Activated naive CD4-positive, alpha-beta T cell treated with anti-CD3 and anti-CD28 coated beads for 36 hours (primary cell): Measurements from ENCODE around the gene TNIP1. TPM values are rescaled to one million over a fixed set of nuclear protein-coding genes. Genes with fewer than 3 reads are reported as not detected.

Experiments
- CTCF ChIA-PET: fragments of 350-600 bp; sonication (Branson Sonifier 250); formaldehyde crosslinking; loops from one replicate; lab custom pipeline; 2021; ENCODE audit warnings: antibody characterized with exemption; lab: Charles Lee
- DNase-seq: peaks from one replicate; pipeline ENCODE4 v3.0.0-alpha.2; 2020
- H3K27ac Mint-ChIP-seq: one replicate; pipeline ENCODE4 v1.8.0; 2021; ENCODE audit warnings: mild to moderate bottlenecking, mixed read lengths
- H3K27me3 Mint-ChIP-seq: one replicate; pipeline ENCODE4 v1.8.0; 2021; ENCODE audit warnings: low read depth, mixed read lengths
- H3K36me3 Mint-ChIP-seq: one replicate; pipeline ENCODE4 v1.8.0; 2021; ENCODE audit warnings: low read depth, mixed read lengths
- H3K4me1 Mint-ChIP-seq: one replicate; pipeline ENCODE4 v1.8.0; 2021; ENCODE audit warnings: low read depth, mixed read lengths
- H3K4me3 Mint-ChIP-seq: one replicate; pipeline ENCODE4 v1.8.0; 2021; ENCODE audit warnings: mild to moderate bottlenecking, moderate library complexity, mixed read lengths
- H3K9me3 Mint-ChIP-seq: one replicate; pipeline ENCODE4 v1.8.0; 2021; ENCODE audit warnings: mixed read lengths
- intact Hi-C: fragments of 100-400 bp; cut with micrococcal nuclease; formaldehyde crosslinking; loops from one replicate; pipeline ENCODE4 v1.15.1; 2023
- total RNA-seq, 2 experiments: library from RNA; stranded (reverse); gene quantifications; one replicate each; pipeline ENCODE4 v1.2.3, GENCODE V29; 2021

The TNIP1 gene
- total RNA-seq, 2 experiments from 2014 or later, result 238 to 263 TPM

DNA sequence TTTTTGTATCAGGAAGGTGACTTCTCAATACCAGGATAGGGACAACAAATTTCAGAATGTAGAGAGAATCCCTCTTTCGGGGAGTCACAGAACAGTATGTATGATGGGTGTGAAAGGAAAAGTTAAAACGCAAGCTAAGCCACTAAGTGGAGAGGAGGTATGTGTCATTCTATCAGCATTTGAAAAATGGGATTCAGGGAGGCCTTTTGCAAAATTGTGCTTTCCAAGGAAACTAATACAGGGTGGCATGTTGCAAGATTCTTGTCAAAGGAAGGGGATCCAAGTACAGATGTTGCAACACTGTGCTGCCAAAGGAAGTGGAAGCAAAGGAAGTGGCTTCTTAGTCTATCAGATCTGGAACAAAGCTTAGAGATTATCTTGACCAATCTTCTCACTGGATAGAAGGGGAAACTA, 12.6 kb upstream of the TNIP1 start:
- Mint-ChIP-seq H3K27me3 (no peaks in the 10 kb centered on the region), H3K9me3 (no peaks in the 10 kb centered on the region), H3K36me3 (peaks cover 1% of the 10 kb centered on the region), H3K27ac (peak overlapping the region; percentile 86), H3K4me3 (peak overlapping the region; percentile 8), H3K4me1 (peaks cover 60% of the 10 kb centered on the region)
- intact Hi-C loops, result no loop called here
- CTCF ChIA-PET, result interaction anchor here (0.8 to 1.9 kb wide), 7 partner anchors 9 to 46 kb away, joined by 4 to 8 read pairs (median 6); partner anchors contain the start of gene TNIP1
- DNase-seq, result no peak

DNA sequence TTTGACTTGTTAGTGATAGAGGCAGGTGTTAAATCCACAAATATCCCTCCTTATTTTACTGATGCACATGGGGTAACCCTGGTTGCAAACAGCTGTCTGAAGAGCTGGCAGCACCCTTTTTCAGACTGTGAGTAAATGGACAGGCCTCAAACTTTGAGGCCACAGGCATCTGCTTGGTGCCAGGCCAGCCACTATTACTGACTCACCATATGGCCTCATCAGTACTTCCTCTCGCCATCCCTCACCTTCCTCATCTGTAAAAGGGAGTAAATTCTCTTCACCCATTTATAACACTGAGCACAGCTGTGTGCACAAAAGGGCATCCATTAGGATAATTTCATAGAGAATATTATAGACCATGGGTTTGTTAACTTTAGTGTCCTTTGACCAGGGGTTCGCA, 11.9 kb upstream of the TNIP1 start:
- Mint-ChIP-seq H3K36me3 (peaks cover 1% of the 10 kb centered on the region), H3K4me1 (peaks cover 53% of the 10 kb centered on the region), H3K27ac (no peak overlapping the region), H3K4me3 (no peak overlapping the region), H3K27me3 (no peaks in the 10 kb centered on the region), H3K9me3 (no peaks in the 10 kb centered on the region)
- no peak for DNase-seq
- intact Hi-C loops, result no loop called here
- CTCF ChIA-PET, result interaction anchor here (1.2 to 1.9 kb wide), 6 partner anchors 9 to 45 kb away, joined by 5 to 8 read pairs (median 6); no protein-coding TSS in a partner anchor

DNA sequence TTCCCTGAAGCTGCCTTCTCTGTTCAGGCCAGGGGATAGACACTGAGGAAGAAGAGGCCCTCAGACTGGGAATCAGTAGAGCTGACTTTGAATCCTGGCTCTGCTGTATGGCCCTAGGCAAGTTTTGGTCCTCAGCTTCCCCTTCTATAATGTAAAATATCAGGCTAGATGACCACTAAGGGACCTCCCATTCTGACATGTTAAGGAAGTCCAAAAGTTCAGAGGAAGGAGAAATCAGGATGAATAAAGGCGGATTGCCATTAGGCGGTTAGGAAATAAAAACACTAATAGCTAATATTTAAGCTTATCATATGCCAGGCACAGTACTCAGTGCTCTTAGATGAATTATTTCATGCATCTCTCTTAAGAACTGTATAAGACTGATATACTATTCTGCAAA, 8.9 kb upstream of the TNIP1 start:
- H3K9me3 Mint-ChIP-seq, result no peaks in the 10 kb centered on the region
- no peak overlapping the region for H3K27ac Mint-ChIP-seq
- H3K4me3 Mint-ChIP-seq, result no peak overlapping the region

DNA sequence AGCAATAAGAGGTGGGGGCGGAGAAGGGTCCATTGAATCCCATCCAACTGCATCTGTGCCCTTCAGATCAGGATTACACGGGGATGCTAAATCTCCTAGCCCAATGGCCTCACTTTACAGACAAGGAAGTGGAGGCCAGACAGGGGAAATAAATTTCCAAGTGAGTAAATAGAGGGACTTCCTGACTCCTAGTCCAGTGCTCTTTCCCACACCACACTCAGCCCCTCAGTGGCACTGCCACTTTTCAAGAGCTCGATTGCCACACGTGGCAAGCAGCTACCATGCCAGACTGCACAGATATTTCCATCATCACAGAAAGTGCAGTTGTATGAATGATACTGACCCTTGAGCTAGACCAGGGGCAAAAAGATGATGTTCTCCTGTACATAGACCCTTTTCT, 8.2 kb upstream of the TNIP1 start:
- Mint-ChIP-seq H3K4me3 (no peak overlapping the region), H3K36me3 (peaks cover 2% of the 10 kb centered on the region), H3K4me1 (peaks cover 50% of the 10 kb centered on the region), H3K27ac (no peak overlapping the region), H3K27me3 (no peaks in the 10 kb centered on the region), H3K9me3 (no peaks in the 10 kb centered on the region)
- intact Hi-C loops, result no loop called here
- CTCF ChIA-PET, result interaction anchor here (0.8 to 2.3 kb wide), 6 partner anchors 9 to 37 kb away, joined by 3 to 17 read pairs (median 6); no protein-coding TSS in a partner anchor
- DNase-seq, result no peak

More for the DNA sequence above, 8.9 kb upstream of the TNIP1 start:
- H3K36me3 Mint-ChIP-seq, result peaks cover 2% of the 10 kb centered on the region
- no peak for DNase-seq
- no peaks in the 10 kb centered on the region for H3K27me3 Mint-ChIP-seq
- H3K4me1 Mint-ChIP-seq, result peaks cover 53% of the 10 kb centered on the region
- intact Hi-C loops, result no loop called here
- CTCF ChIA-PET, result interaction anchor here (0.5 to 2.3 kb wide), 10 partner anchors 8 to 215 kb away, joined by 3 to 17 read pairs (median 4); no protein-coding TSS in a partner anchor

DNA sequence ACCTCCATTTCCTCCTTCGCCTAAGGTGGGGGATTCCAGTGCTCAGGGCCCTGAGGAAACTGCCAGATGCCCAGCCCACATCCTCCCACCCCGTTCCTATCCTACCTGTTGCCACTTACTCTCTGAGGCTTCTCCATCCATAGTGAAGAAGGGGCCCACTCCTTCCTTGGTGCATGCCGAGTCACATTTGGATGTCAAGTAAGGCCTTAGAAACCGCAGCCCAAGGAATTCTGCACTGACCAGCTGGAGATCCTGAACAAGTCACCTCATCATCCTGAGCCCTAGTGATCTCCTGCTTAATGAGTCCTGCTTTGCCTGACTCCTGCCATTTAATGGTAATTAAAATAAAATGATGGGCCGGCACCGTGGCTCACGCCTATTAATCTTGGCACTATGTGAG, 6.7 kb upstream of the TNIP1 start:
- Mint-ChIP-seq H3K4me1 (peaks cover 51% of the 10 kb centered on the region), H3K27ac (peak overlapping the region; percentile 44), H3K9me3 (no peaks in the 10 kb centered on the region), H3K36me3 (peaks cover 2% of the 10 kb centered on the region), H3K4me3 (no peak overlapping the region), H3K27me3 (no peaks in the 10 kb centered on the region)
- intact Hi-C loops, result loop anchor here (1.0 kb wide), 1 partner anchor 9 kb away; no protein-coding TSS in a partner anchor
- CTCF ChIA-PET, result interaction anchor here (1.0 to 4.0 kb wide), 4 partner anchors 11 to 36 kb away, joined by 3 to 20 read pairs (median 6); no protein-coding TSS in a partner anchor
- no peak for DNase-seq

DNA sequence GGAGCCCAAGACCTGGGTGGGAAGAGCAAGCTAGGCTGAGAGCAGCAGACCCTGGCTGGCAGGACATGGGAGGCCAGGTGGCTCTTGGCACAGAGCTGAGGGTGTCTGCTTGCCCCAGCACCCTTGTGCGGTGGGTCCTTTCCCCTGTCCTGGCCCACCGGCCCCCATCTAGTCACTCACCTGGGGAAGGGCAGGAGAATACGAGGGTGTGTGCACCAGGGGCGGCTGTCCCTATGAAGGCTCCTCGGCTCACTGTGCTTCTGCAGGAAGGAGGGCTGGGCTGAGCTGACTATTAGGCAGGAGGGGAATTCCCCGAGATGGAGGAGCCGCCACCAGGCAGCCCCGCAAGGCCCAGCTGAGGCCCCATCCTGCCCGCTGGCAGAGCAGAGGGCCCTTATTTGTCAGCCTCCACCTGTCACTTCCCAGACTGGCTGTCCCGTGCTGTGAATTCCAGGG, 6.1 kb upstream of the TNIP1 start:
- no peaks in the 10 kb centered on the region for H3K9me3 Mint-ChIP-seq
- CTCF ChIA-PET, result interaction anchor here (1.0 to 4.0 kb wide), 6 partner anchors 11 to 39 kb away, joined by 3 to 20 read pairs (median 4); no protein-coding TSS in a partner anchor
- peak overlapping the region; percentile 72 for H3K4me3 Mint-ChIP-seq
- no peaks in the 10 kb centered on the region for H3K27me3 Mint-ChIP-seq
- H3K27ac Mint-ChIP-seq, result peak overlapping the region; percentile 44
- peaks cover 53% of the 10 kb centered on the region for H3K4me1 Mint-ChIP-seq
- peak; percentile 87 for DNase-seq
- intact Hi-C loops, result loop anchor here (1.0 kb wide), 1 partner anchor 9 kb away; no protein-coding TSS in a partner anchor
- peaks cover 2% of the 10 kb centered on the region for H3K36me3 Mint-ChIP-seq

DNA sequence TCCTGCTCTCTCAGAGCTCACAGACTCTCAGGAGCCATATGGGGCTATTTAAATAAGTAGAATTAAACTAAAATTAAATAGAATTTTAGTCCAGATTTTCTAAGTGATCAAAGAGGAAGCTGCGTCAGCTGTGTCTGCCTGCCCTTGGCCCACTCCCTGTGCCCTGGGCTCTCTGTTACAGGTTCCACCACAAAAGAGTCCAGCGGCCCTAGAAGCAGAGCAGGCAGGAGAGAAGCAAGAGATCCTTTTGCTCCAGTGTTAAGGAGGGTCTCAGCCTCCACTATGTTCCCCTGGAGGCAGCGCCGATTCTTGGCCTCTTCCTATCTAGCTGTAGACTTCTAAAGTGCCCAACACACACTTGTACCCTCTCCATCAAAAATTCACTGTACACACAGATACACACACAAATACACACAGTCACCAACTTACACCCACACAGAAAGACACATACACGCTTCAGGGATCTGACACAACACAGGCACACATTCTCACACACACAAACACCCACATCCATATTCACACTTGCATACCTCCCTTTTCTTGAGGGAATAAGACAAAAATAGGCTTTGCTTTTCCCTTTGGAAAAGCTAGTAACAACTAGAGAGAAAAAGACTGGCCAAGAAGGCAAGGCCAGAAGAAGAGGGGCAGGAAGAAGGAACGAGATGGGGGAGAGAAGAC, 5.5 kb upstream of the TNIP1 start:
- Mint-ChIP-seq H3K9me3 (no peaks in the 10 kb centered on the region), H3K4me3 (peak overlapping the region; percentile 72), H3K36me3 (peaks cover 2% of the 10 kb centered on the region), H3K4me1 (peaks cover 49% of the 10 kb centered on the region), H3K27me3 (no peaks in the 10 kb centered on the region), H3K27ac (peak overlapping the region; percentile 79)
- no peak for DNase-seq
- CTCF ChIA-PET, result interaction anchor here (0.7 to 4.0 kb wide), 8 partner anchors 10 to 71 kb away, joined by 3 to 20 read pairs (median 4); partner anchors contain the start of gene ANXA6
- intact Hi-C loops, result no loop called here

DNA sequence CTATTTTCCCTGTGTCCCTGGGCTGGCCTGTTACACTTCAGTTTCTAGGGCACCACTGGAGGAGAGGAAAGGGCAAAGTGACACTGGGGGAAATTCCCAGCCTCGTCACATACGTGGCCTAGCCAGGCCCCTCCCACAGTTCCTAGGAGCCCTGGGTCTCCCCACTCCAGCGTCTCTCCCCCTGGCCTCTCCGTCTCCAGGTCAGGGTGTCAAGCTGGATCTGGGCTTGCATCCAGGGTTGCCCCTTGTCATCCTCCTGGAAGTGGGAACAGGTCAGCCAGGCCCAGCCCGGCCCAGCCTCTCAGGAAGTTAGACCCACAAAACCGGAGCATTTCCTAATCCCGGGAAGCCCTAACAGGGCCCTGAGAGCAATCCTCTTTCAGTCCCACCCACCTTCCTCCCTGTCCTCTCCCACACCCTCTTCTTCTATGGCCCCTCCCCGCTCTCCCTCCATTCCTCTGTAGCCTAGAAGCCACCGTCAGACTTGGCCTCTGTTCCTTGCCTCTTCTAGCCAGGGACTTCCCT, 4.7 kb upstream of the TNIP1 start:
- Mint-ChIP-seq H3K27ac (peak overlapping the region; percentile 79), H3K9me3 (no peaks in the 10 kb centered on the region), H3K4me3 (peak overlapping the region; percentile 72), H3K27me3 (no peaks in the 10 kb centered on the region), H3K36me3 (peaks cover 2% of the 10 kb centered on the region), H3K4me1 (peaks cover 49% of the 10 kb centered on the region)
- peak; percentile 69 for DNase-seq
- CTCF ChIA-PET, result interaction anchor here (0.6 to 4.0 kb wide), 8 partner anchors 11 to 72 kb away, joined by 3 to 20 read pairs (median 3); partner anchors contain the start of gene ANXA6
- intact Hi-C loops, result no loop called here

DNA sequence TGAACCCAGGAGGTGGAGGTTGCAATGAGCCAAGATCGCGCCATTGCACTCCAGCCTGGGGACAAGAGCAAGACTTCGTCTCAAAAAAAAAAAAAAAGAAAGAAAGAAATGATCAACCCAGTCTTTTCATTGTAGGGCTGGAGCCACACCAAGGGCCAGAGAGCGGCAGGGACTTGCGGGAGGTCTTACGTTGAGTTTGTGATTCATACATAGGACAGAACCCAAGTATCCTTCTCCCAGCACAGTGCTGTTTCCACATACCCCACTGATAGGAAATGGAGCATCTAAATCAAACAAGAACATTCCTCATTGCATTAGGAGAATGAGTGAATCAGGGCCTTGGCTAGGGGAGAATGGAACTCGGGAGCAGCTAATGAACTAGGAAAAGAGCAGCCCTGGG, 3.5 kb upstream of the TNIP1 start:
- no peaks in the 10 kb centered on the region for H3K27me3 Mint-ChIP-seq
- H3K9me3 Mint-ChIP-seq, result no peaks in the 10 kb centered on the region
- peaks cover 54% of the 10 kb centered on the region for H3K4me1 Mint-ChIP-seq
- peak overlapping the region; percentile 72 for H3K4me3 Mint-ChIP-seq
- CTCF ChIA-PET, result interaction anchor here (0.6 to 4.0 kb wide), 7 partner anchors 9 to 501 kb away, joined by 3 to 39 read pairs (median 3); no protein-coding TSS in a partner anchor
- DNase-seq, result no peak
- no peak overlapping the region for H3K27ac Mint-ChIP-seq
- intact Hi-C loops, result loop anchor here (5.0 kb wide), 4 partner anchors 673 to 1727 kb away; partner anchors contain the start of genes ATOX1, G3BP1, HMGXB3 and PCYOX1L
- peaks cover 10% of the 10 kb centered on the region for H3K36me3 Mint-ChIP-seq

DNA sequence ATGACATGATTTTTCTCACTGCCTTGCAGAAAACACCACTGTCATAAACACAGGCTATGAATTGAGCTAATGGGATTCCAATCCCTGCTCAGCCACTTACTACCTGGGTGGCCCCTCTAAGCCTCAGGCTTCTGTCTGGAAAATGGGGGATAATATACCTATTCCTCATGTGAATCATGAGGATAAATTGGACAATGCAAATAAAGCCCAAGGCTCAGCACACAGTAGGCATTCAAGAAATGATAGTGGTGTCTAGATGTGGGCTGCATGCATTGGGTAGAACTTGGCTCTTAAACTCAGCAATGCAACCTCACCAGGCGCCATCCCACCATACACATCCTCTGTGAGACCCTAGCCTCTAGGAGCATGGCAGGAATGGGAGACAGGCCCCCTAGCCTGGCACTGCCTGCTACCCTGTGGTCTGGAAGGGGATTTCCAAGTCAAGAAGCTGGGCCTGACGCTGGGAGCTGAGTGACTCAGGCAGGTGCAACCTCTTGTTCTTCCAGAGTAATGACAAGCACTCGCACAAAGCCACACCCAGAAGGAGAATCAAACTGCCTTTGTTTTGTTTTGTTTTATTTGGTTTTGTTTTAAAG, 2.3 kb upstream of the TNIP1 start:
- CTCF ChIA-PET, result interaction anchor here (0.5 to 3.4 kb wide), 9 partner anchors 10 to 253 kb away, joined by 3 to 39 read pairs (median 6); no protein-coding TSS in a partner anchor
- intact Hi-C loops, result loop anchor here (1.0 to 5.0 kb wide), 5 partner anchors 11 to 1726 kb away; partner anchors contain the start of genes ATOX1, G3BP1, HMGXB3 and PCYOX1L
- DNase-seq, result peak; percentile 91
- Mint-ChIP-seq H3K9me3 (no peaks in the 10 kb centered on the region), H3K4me3 (peak overlapping the region; percentile 82), H3K36me3 (peaks cover 20% of the 10 kb centered on the region), H3K27me3 (no peaks in the 10 kb centered on the region), H3K27ac (peak overlapping the region; percentile 69), H3K4me1 (peaks cover 65% of the 10 kb centered on the region)

DNA sequence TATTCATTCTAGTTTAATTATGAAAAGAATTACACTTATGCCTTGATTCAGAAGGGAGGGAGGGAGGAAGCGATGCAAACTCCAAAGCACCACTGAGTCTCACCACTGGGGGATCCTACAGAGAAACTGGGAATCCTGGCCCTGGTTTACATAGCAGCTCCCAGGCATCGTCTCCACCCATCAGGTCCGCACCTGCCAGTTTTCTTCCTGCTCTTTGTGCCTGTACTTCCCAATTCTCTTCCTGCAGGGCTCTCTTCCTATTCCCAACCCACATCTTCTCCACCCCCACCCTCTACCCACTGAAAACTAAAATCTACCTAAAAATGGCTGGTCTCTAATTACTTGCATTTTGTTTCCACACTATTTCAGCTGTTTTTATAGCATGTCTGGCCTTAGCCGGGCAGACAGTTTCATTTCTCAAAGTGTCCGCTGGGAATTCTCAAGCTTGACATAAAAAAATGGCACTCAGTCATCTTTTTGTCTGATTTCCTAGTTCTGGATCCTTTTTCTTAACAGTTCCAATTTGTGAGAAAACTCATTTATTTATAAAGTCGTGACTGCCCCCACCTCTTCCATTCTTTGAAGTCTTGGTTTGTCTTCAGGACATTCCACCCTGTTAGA, 1.6 kb upstream of the TNIP1 start:
- peak overlapping the region; percentile 82 for H3K4me3 Mint-ChIP-seq
- no peaks in the 10 kb centered on the region for H3K9me3 Mint-ChIP-seq
- H3K27me3 Mint-ChIP-seq, result no peaks in the 10 kb centered on the region
- peaks cover 28% of the 10 kb centered on the region for H3K36me3 Mint-ChIP-seq
- H3K27ac Mint-ChIP-seq, result peak overlapping the region; percentile 69
- CTCF ChIA-PET, result interaction anchor here (0.9 to 3.4 kb wide), 6 partner anchors 15 to 138 kb away, joined by 3 to 39 read pairs (median 6); no protein-coding TSS in a partner anchor
- intact Hi-C loops, result loop anchor here (5.0 kb wide), 4 partner anchors 675 to 1725 kb away; partner anchors contain the start of genes ATOX1, G3BP1, HMGXB3 and PCYOX1L
- peaks cover 69% of the 10 kb centered on the region for H3K4me1 Mint-ChIP-seq
- DNase-seq, result no peak
